K562 (cell line): ENCODE data around the gene AMBP. TPM values are rescaled to one million over a fixed set of nuclear protein-coding genes. Genes with fewer than 3 reads are reported as not detected.

Experiments used
- ATAC-seq: fragments of 200-7000 bp; cut with Tn5 transposase; 3 replicates; pipeline ENCODE4 v1.9.1; 2020; ENCODE audit warnings: moderate library complexity
- BruUV-seq: library from RNA; stranded (reverse); fragments of 400-500 nt; replicated peaks from 2 replicates; lab custom pipeline; 2021; lab: Mats Ljungman, UMichigan
- CTCF ChIA-PET: fragments of 300-600 bp; formaldehyde crosslinking; extraction: SDS; loops from one replicate; lab custom pipeline; 2021; ENCODE audit warnings: low intra/inter-chr PET ratio; lab: Yijun Ruan, JAX
- POLR2A ChIA-PET: fragments of 300-600, 350-650 bp; sonication (Branson Sonifier 250); formaldehyde crosslinking; extraction: SDS; loops from one replicate; lab custom pipeline; 2021; ENCODE audit warnings: antibody characterized with exemption, inconsistent platforms; lab: Yijun Ruan, JAX
- DNase-seq, 4 experiments: peaks; one replicate each; pipeline versions ENCODE4 v3.0.0 to v3.0.0-alpha.2; 2011 to 2018; ENCODE audit warnings: low spot score in 3 of 4, mixed read lengths in 3 of 4; ENCODE audit errors: extremely low read depth in 1 of 4
- FAIRE-seq: peaks from 2 replicates; lab custom pipeline; 2011; peaks lifted over from hg19 to GRCh38; lab: Jason Lieb, UNC
- H2AFZ ChIP-seq: 2 replicates; pipeline ENCODE4 v1.6.0; 2011; ENCODE audit warnings: low read depth, low read length, control low read depth, inconsistent platforms
- H3K27ac ChIP-seq: fragments of 200-600 bp; 3 replicates; pipeline ENCODE4 v1.8.0; 2011; ENCODE audit warnings: low read depth, mild to moderate bottlenecking, control low read depth, inconsistent platforms, low read length, moderate library complexity, mixed read lengths; ENCODE audit errors: extremely low read depth
- H3K27me3 ChIP-seq, 2 experiments: fragments of 300-600 bp in 1 of 2; 2 replicates in 1 of 2; 3 replicates in 1 of 2; pipeline versions ENCODE4 v1.6.0 to v1.8.0; 2011; ENCODE audit warnings: inconsistent platforms in 2 of 2, low read length in 2 of 2, mild to moderate bottlenecking in 1 of 2, mixed read lengths in 1 of 2, moderate library complexity in 1 of 2; ENCODE audit not compliant: control insufficient read depth in 2 of 2, insufficient read depth in 2 of 2
- H3K36me3 ChIP-seq: fragments of 300-600 bp; 3 replicates; pipeline ENCODE4 v1.8.0; 2011; ENCODE audit warnings: mild to moderate bottlenecking, low read length, inconsistent platforms; ENCODE audit not compliant: control insufficient read depth, insufficient read depth
- H3K4me1 ChIP-seq, 2 experiments: fragments of 200-600 bp in 1 of 2; replicated peaks in 1 of 2; 2 replicates in 1 of 2; 3 replicates in 1 of 2; pipeline versions ENCODE4 v1.5.1 to v1.8.0; 2011; ENCODE audit warnings: inconsistent platforms in 2 of 2, low read length in 2 of 2, mild to moderate bottlenecking in 1 of 2, mixed read lengths in 1 of 2, moderate library complexity in 1 of 2; ENCODE audit not compliant: control insufficient read depth in 2 of 2, insufficient read depth in 2 of 2
- H3K4me2 ChIP-seq: 2 replicates; pipeline ENCODE4 v1.6.1; 2011; ENCODE audit warnings: low read length, control low read depth, inconsistent platforms, mixed read lengths; ENCODE audit not compliant: insufficient read depth
- H3K4me3 ChIP-seq: fragments of 200-600 bp; sonication (generic), shearing (Covaris generic); 2 replicates; pipeline ENCODE4 v1.5.1; 2016; ENCODE audit warnings: control low read depth, inconsistent platforms
- H3K79me2 ChIP-seq: fragments of 200-600 bp; 3 replicates; pipeline ENCODE4 v1.8.0; 2011; ENCODE audit warnings: low read length, inconsistent platforms; ENCODE audit not compliant: control insufficient read depth, insufficient read depth
- H3K9ac ChIP-seq, 2 experiments: 2 replicates each; pipeline versions ENCODE4 v1.6.0 to v1.6.1; 2011; ENCODE audit warnings: low read depth in 2 of 2, low read length in 2 of 2, control low read depth in 1 of 2, inconsistent platforms in 1 of 2, mild to moderate bottlenecking in 1 of 2, mixed read lengths in 1 of 2; ENCODE audit not compliant: insufficient read depth in 1 of 2
- H3K9me1 ChIP-seq: one replicate; pipeline ENCODE4 v1.6.0; 2011; ENCODE audit warnings: inconsistent platforms, mild to moderate bottlenecking, low read length, moderate library complexity; ENCODE audit not compliant: control insufficient read depth, insufficient read depth
- H3K9me3 ChIP-seq: replicated peaks from 2 replicates; pipeline ENCODE4 v1.5.1; 2011; ENCODE audit warnings: low read depth, low read length, inconsistent platforms; ENCODE audit not compliant: control insufficient read depth, insufficient read depth
- H4K20me1 ChIP-seq: replicated peaks from 2 replicates; pipeline ENCODE4 v1.6.1; 2011; ENCODE audit warnings: low read length, inconsistent platforms, mixed read lengths; ENCODE audit not compliant: control insufficient read depth, insufficient read depth
- FOXP1 ChIP-seq: sonication (generic); formaldehyde crosslinking; IDR thresholded peaks from 2 replicates; pipeline ENCODE4 v1.8.0; 2022; ENCODE audit warnings: mild to moderate bottlenecking, missing genetic modification reagents
- L3MBTL2 ChIP-seq: fragments of 450-650 bp; IDR thresholded peaks from 2 replicates; pipeline ENCODE4 v1.6.1; 2016; ENCODE audit warnings: mild to moderate bottlenecking, moderate library complexity
- LEF1 ChIP-seq: fragments of 450-650 bp; IDR thresholded peaks from 2 replicates; pipeline ENCODE4 v1.6.1; 2016; ENCODE audit warnings: mild to moderate bottlenecking
- MEIS2 ChIP-seq: fragments of 450-650 bp; IDR thresholded peaks from 2 replicates; pipeline ENCODE4 v1.6.1; 2014; ENCODE audit warnings: mild to moderate bottlenecking; ENCODE audit not compliant: partially characterized antibody
- NR3C1 ChIP-seq: sonication (generic); formaldehyde crosslinking; IDR thresholded peaks from 2 replicates; pipeline ENCODE4 v1.8.1; 2022; ENCODE audit warnings: missing genetic modification reagents
- SNRNP70 ChIP-seq: fragments of 200-400 bp; formaldehyde crosslinking; optimal IDR thresholded peaks from 2 replicates; pipeline ENCODE3; 2017; ENCODE audit warnings: low read depth, low read length
- TRIM24 ChIP-seq, 2 experiments: fragments of 450-650 bp; IDR thresholded peaks; 2 replicates each; pipeline ENCODE4 v1.6.1; 2016
- ZNF41 ChIP-seq: fragments of 250-450 bp; sonication (Bioruptor Pico); conservative IDR thresholded peaks from 2 replicates; pipeline ENCODE4 v1.4.0; 2020; ENCODE audit warnings: mild to moderate bottlenecking
- WGBS: fragments of 100-300 bp; shearing (Covaris generic); methylation state at CpG from one replicate; pipeline ENCODE4 v1.1.6; 2016; ENCODE audit warnings: low coverage, mixed read lengths; ENCODE audit not compliant: insufficient coverage; ENCODE audit errors: missing lambda C conversion rate; 5-methylcytosine and 5-hydroxymethylcytosine counted together
- in situ Hi-C: fragments of 300-500 bp; cut with MboI; formaldehyde crosslinking; loops from 4 replicates; pipeline ENCODE4 v1.15.0; 2018; ENCODE audit warnings: inconsistent platforms, mixed read lengths
- intact Hi-C: fragments of 100-400 bp; cut with micrococcal nuclease; formaldehyde crosslinking; loops from 2 replicates; pipeline ENCODE4 v1.14.2; 2022
- polyA plus RNA-seq, 8 experiments: library from polyadenylated mRNA; depleted of rRNA in 4 of 8; stranded (reverse) in 5 of 8; unstranded in 3 of 8; fragments of >200 nt; fragmentation: Nextera tagmentation in 2 of 8; fragmentation: Illumina TruSeq in 1 of 8; extraction: Ambion mirVana in 2 of 8; extraction: Trizol in 1 of 8; gene quantifications; 2 replicates each; pipeline versions ENCODE4 v1.2.1 to v1.2.3, GENCODE V29; 2011 to 2014; ENCODE audit warnings: inconsistent platforms in 1 of 8, missing spikeins in 1 of 8
- total RNA-seq, 7 experiments: library from RNA; depleted of rRNA in 6 of 7; stranded (reverse); fragments of >200 nt in 6 of 7; fragmentation: Illumina TruSeq in 2 of 7; extraction: Trizol in 2 of 7; gene quantifications; 2 replicates each; pipeline versions ENCODE4 v1.2.1 to v1.2.3, GENCODE V29; 2011 to 2021; ENCODE audit warnings: low replicate concordance in 1 of 7

The AMBP gene
- total and polyA plus RNA-seq, 9 of the 15 experiments (the other 6 are each of a cell fraction or from before 2014, with no cell fraction given): 1.3 TPM; not detected in 8

- Histone ChIP-seq H3K27me3 (peaks cover 0 to 23% of the 10 kb centered on the region in 2 experiments; a peak in 3 of 5 replicates), H3K36me3 (no peaks in the 10 kb centered on the region), H2AFZ (no peak overlapping the region), H3K4me2 (no peak overlapping the region), H3K9me1 (no peaks in the 10 kb centered on the region), H3K9me3 (no peaks in the 10 kb centered on the region), H3K4me3 (no peak overlapping the region), H3K9ac (no peak overlapping the region), H3K4me1 (no peaks in the 10 kb centered on the region), H3K27ac (no peak overlapping the region), H4K20me1 (no peaks in the 10 kb centered on the region), H3K79me2 (no peaks in the 10 kb centered on the region)
- ChIA-PET CTCF (no interaction called here), POLR2A (no interaction called here)
- DNase-seq: no peak
- FAIRE-seq: no peak
- TF ChIP-seq FOXP1 (no peak), NR3C1 (CRISPR knock-in tag) (no peak), L3MBTL2 (no peak)
- in situ Hi-C loops: no loop called here
- ATAC-seq: no peak
- intact Hi-C loops: no loop called here
- no CpG with 5 or more reads among the region's 1 CpG for WGBS
- BruUV-seq: no TSS peak
Measured at GRCh38 chr9:114124138-114124537, 46.0 kb upstream of the AMBP start.

- POLR2A ChIA-PET: interaction anchor here (0.6 kb wide), 2 partner anchors 211 to 286 kb away, joined by 3 to 4 read pairs; no protein-coding TSS in a partner anchor
- FAIRE-seq: no peak
- no peak overlapping the region for H3K27ac ChIP-seq
Measured at GRCh38 chr9:114123031-114123977, 45.2 kb upstream of the AMBP start.

More at GRCh38 chr9:114123031-114123977, 45.2 kb upstream of the AMBP start:
- Histone ChIP-seq H3K4me3 (no peak overlapping the region), H3K9me3 (no peaks in the 10 kb centered on the region), H3K9me1 (no peaks in the 10 kb centered on the region), H4K20me1 (no peaks in the 10 kb centered on the region), H3K79me2 (no peaks in the 10 kb centered on the region), H3K4me1 (no peaks in the 10 kb centered on the region)
- CTCF ChIA-PET: no interaction called here
- in situ Hi-C loops: no loop called here
- no TSS peak for BruUV-seq
- no peak for ATAC-seq
- no peak for TF ChIP-seq TRIM24 (IDR thresholded peaks at IDR 0.05)
- no peak for TF ChIP-seq LEF1
- no peak for TF ChIP-seq SNRNP70
- no peak for TF ChIP-seq ZNF41
- no peak for TF ChIP-seq MEIS2
- TF ChIP-seq, all 486 proteins: peak for 0
- Histone ChIP-seq H3K9ac (no peak overlapping the region; a peak in 1 of 4 replicates), H3K36me3 (no peaks in the 10 kb centered on the region), H3K4me2 (no peak overlapping the region), H3K27me3 (peaks cover 4 to 31% of the 10 kb centered on the region in 2 experiments; a peak in 4 of 5 replicates), H2AFZ (no peak overlapping the region)
- DNase-seq: no peak
- intact Hi-C loops: no loop called here
- WGBS: 2% methylated on average over 9 of the region's 9 CpGs
